SIG-M5 treated with dmso at 0.1 percent for 504 hours (cell line): ENCODE measurements around the gene ALDH9A1.
"Not testable (repeated sequence)": the region's sequence is repeated elsewhere in the genome, so short reads cannot be mapped to it uniquely, and the experiment has no call there.

ENCODE experiments used
- DNase-seq: peaks from one replicate; lab custom pipeline; 2025; ENCODE audit not compliant: unreplicated experiment; lab: John Stamatoyannopoulos, UW

Gene ALDH9A1

DNA sequence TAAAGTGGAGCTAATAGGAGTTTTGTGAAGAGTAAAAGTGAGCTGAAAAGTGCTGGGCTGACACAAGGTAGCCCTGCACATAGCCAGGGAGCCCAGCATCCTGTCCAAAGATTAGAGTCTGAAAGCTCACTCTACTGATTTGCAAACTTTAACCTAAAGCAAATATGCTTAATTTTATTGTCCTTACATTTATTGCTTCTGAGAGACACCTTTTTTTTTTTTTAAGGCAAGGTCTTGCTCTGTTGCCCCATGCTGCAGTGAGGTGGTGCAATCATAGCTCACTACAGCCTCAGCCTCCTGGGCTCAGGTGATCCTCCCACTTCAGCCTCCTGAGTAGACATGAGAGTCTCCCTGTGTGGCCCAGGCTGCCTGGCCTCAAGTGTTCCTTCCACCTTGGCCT, 50.8 kb downstream of the ALDH9A1 start:
- DNase-seq, result no peak

DNA sequence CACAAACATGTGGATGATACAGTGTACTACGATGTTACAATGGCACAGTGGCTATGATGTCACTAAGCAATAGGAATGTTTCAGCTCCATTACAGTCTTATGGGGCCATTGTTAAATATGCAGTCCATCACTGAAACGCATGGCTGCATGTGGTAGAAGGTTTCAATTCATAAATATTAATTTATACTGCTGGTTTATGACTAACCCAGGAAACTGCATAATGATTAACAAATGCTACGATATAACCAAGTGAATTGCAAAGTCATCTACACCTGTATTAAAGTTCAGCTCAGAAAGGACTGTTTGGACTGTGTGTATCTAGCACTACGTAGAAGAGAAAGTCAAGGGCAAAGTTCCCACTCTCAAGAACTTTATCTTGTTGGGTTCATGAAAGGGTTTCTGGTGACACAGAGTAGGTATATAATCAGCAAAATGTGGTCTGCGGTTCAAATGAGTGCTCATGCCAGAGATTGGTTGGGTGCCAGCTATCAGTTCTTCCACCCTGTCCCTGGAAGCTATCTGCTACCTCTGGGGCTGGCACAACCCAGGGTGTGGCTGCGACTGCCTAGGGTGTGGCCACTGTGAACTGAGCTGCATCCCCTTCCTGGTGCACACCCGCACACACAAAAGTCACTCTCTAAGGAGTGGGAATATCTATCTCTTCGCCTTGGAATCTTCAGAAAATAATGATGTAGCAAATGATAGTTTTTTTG, 52.6 kb downstream of the ALDH9A1 start:
- peak; percentile 20 for DNase-seq

DNA sequence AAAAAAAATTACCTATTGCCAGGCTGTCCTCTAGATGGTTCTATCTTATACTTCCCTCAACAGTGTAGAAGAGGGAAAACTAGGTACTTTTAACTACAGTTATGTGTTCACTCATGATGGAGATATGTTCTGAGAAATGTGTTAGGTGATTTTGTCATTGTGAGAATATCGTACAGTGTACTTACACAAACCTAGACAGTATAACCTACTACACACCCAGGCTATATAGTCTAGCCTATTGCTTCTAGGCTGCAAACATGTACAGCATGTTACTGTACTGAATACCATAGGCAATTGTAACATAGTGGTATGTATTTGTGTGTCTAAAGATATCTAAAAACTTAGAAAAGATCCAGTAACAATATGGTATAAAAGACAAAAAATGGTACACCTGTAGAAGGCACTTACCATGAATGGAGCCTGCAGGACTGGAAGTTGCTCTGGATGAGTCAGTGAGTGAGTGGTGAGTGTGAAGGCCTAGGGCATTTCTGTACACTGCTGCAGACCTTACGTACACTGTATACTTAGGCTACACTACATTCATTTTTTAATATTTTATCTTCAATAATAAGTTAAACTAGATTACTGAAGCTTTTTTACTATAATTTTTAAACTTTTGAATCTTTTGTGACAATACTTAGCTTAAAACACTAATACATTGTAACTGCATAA, 54.2 kb downstream of the ALDH9A1 start:
- DNase-seq, result no peak

DNA sequence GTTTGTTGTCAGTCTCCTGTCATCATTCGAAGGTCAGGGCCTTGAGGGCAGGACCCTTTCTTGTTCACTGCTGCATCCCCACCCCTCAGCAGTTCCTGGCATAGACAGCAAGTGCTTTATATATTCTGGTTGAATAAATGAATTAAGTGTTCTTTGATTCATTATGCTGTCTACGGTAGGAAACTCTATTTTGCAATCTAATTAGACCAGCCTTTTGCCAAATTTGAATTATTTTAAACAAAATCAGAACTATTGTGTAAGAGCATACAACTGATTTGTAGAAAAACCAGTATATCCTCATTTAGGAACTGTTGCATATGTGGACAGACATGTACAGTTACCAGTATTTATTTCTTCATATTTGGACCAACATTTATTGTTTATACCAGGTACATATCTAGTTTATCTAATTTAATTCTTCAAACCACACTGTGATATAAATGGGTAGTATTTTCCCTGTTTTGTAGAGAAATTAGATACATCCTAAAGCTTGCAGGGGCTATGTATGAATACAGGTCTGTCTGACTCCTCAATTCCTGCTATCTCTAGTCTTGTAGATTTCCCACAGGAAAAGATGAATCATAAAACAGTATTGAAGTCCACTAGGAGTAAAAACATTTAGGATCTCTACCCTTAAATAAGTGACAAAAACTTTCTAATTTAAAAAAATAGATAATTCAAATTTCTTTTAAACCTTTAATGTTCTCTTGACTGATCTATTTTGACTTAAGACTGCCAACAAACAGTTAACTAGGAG, 57.0 kb downstream of the ALDH9A1 start:
- no peak for DNase-seq

DNA sequence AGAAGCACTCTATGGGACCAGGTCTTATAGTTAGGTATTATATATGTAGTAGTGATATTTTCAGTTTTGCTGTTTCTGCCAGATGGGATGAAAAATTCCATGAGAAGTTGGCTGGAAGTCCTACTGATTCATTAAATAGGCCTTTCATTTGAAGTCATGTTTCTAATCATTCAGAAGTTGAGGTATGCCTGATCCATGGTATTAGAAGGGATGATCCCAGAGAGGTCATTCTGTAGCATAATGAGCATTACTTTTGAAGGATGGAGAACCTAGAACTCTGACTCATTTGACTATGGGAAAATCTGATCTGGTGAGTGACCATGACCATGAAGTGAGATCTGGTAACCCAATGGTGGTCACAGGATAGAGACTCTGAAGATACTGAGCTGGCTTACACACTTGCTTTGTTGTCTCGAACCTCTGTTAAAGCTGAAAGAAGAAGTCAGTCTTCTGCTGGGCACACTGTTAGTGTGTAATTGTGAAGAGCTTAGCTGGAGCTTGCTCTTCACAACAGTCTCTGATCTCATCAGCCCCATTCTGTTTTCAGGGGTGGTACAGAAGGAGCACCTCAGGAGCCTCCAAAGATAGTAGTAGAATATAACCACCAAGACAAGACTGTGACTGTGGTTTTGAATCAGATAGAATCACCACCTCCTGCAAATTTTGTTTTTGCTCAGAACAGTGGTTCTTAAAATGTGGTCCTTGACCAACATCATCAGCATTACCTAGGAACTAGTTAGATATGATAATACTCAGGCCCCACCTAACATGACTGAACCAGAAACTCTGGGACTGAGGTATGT, 58.3 kb downstream of the ALDH9A1 start:
- no peak for DNase-seq

DNA sequence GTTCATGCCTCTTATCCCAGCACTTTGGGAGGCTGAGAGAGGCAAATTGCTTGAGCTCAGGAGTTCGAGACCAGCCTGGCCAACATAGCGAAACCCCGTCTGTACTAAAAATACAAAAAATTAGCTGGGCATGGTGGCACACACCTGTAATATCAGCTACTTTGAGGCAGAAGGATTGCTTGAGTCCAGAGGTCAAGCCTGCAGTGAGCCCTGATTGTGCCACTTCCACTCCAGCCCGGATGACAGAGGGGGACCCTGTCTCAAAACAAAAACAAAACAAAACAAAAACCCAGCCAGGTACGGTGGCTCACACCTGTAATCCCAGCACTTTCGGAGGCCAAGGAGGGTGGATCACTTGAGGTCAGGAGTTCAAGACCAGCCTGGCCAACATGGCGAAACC, 60.2 kb downstream of the ALDH9A1 start:
- not testable (repeated sequence) for DNase-seq

DNA sequence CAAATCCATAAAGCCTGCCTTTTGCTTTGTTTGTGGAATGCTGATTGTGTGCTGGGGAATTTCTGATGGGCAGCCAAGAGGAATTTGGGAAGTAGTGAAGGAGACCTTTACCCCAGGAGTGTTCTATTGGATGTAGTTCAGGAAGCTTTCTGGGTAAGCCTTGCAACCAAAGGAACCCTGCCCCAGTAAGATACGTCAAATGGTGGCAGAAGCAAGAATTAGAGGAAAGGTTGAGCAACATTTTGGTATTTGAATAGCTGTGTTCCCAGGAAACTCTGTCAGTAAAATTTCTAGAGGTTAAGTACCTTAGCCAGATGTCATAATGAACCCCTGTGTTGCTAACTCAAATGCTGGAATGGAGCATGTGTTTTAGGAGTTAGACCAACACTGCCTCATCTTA, 60.9 kb downstream of the ALDH9A1 start:
- no peak for DNase-seq

DNA sequence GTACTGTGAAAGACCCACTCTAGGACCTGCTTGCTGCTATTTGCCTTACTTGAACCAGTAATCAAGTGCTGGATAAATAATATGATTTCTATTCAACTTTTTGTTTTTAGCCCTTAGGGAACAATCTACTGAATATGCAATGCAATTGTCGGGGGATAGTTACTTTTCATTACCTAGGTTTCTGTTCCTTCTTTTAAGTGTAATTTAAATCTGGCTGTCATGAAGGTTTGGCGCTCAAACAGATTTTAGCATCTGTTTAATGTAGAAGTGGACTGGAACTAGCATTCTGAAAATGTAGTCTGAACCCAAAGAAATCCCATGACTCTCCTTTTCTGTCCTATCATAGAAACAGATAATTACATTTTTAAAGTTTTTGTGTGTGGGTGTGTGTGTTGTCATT, 62.5 kb downstream of the ALDH9A1 start:
- DNase-seq, result no peak

DNA sequence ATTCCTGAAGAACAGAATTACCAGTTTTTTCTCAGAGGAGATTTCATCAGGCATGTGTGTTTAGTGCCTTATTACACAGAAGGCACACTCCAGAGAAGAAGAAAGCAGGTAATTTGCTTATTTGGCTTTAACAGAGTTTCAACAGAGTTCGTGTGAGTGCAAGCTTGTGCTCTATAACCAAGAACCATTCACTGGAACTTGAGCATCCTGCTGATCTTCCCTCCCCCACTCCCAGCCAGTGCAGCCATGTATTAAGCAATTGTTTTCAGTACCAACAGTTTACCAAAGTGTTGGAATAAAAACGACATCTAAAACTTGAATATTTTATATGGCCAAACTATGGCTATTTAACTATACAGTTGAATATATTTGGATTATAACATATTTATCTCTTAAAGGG, 63.0 kb downstream of the ALDH9A1 start:
- DNase-seq, result no peak

DNA sequence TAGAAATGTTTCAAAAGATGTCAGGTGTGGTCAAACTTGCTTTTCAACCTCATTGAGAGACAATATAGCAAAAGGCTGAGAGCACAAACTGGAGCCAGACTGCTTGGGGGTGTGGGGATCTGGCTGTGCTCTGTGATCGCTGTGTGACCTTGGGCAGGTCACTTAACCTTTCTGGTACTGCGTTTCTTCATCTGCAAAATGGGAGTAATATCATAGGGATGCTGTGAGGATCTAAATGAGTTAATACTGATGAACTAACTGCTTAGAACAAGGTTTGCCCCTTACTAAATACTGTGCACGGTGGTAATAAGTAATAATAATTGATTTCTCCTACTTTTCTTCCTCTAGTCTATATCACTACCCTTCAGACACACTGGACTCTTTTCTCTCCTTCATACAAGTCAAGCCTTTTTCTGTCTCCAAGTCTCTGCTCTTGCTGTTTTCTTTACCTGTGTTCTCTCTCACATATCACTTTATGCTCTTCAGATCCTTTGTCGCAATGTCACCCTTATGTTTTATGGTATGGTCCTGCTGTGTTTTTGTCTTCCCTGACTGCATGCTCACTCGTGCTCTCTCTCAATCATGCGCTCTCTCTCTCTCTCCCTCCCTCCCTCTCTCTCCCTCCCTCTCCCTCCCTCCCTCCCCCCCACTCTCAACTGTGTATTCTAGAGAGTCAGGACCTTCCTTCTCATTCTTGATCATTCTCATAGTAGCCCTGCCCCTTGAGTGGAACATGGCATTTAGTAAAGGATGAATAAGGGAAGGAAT, 64.0 kb downstream of the ALDH9A1 start:
- DNase-seq, result no peak

DNA sequence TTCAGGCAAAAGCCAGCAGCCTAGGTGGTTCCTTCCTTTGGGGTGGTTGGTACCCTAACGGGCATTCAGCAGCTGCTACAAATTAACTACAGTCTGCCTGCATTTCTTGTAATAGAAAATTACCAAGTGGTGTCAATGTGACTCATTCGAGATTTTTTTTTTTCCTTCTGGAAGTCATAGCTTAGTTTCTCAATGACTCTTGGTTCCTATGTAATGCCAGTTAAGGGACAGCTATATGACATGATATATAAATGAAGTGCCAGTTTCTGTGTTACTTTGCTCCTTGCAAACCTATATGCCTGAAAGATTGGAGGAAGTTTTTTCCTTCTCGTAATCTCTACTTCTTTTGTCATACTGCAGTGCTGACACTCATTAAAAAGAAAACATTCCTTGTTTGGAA, 64.7 kb downstream of the ALDH9A1 start:
- DNase-seq, result peak; percentile 27

DNA sequence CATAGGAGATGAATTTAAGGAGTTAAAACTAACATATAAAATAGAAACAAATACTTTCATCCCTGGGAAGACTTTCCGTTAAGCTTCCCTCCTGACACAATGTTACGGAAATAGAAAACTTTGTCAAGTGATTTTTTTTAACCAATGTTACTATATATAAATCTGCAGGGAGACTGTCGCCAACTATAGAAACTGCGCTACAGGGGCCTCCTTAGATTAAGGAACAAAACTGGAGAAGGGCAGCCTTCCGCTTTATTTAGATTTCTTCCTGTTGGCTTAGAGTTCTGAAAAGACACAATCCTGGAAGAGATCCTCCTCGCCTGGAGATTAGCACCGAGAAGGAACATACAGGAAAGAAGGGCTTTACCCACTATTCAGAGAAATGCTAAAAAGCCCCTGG, 65.9 kb downstream of the ALDH9A1 start:
- DNase-seq, result peak; percentile 59

DNA sequence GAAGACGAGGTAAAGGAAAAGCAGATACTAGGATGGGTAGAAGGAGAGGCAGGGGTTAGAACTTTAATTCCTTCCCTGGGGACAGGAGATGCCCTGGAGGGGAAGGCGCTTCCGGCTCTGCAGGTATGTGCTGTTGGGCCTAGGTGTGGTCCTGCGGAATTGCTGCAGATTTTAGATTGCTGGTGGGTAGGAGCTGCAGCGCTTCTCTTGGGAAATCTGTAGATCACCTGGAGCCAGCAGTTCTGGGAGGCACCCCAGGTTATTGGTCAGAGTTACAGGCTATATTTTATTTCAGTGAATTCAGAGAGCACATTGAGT, 66.3 kb downstream of the ALDH9A1 start:
- DNase-seq, result no peak

DNA sequence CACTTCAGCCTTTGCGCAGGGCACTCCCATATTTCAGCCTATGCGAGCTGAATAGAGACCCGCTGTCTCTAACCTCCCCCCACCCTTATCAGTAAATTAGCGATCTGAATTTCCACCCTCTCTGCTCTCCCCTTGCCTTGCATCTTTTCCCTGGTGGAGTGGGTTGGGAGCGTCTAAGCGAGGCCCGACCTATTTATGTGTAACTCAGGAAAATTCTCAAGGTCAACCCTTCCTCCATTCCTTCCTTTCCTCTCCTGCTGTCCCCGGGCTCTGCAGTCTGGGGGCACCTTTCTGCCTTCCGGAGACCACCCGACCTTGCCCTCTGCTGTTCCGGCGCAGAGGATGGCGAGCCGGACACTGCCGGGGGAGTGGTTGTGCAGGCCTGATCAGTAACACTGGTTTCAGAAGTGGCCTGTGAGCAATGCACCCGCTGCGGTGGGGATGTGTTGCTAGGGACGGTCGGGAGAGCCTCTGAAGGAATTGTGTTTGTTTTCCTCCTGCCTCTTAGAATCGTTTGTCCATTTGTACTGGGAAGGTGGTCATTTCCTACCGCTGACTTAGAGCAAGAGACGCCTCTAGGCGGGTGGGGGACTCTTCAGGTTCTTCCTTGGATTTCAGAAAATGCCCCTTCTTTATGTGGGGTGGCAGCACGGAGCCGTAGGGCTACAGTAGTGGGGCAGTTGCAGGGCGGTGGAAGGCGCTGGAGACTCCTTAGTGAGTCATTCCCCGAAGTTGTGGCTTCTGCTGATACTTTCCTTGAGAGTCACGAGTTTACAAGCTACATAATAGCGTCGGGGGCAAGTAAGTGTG, 66.8 kb downstream of the ALDH9A1 start:
- DNase-seq, result peak; percentile 92

DNA sequence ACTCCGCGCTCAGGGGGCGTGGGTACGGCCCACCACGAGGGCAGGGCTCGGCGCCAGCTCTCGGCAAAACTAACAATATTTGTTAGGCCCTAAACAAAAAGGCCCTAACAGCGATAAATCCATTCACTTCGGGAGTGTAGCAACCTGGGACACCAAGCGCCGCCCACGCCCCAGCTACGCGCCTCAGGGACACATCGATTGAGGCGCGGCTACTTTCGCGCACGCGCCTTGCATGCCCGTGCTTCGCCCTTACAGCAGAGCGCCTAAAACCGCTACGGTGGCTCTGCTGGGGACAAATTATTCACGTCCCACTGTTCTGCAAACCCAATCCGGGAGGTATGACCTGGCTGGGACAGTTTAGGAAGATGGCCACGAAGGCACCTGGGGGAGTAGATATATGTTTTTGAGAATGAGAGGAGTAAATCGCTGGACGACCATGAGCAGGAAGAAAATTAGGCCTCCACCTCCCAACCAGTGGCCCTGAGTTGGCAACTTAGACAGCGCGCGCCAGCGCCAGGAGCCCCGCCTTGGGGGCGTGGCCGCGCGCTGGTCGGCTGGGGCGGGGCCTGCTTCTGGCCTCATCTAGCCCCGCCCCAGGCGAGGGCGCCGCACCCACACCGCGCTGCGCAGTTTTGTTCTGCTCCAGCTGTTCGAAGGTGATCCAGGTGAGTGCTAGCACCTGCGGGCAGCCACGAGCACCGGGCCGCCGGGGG, 67.6 kb downstream of the ALDH9A1 start, which contains the start of gene MGST3:
MGST3 (plus strand) TSS at position 606 of the 713 bp plus-strand sequence. CDS start 18,614 bp downstream, outside the sequence.
- peak; percentile 94 for DNase-seq

DNA sequence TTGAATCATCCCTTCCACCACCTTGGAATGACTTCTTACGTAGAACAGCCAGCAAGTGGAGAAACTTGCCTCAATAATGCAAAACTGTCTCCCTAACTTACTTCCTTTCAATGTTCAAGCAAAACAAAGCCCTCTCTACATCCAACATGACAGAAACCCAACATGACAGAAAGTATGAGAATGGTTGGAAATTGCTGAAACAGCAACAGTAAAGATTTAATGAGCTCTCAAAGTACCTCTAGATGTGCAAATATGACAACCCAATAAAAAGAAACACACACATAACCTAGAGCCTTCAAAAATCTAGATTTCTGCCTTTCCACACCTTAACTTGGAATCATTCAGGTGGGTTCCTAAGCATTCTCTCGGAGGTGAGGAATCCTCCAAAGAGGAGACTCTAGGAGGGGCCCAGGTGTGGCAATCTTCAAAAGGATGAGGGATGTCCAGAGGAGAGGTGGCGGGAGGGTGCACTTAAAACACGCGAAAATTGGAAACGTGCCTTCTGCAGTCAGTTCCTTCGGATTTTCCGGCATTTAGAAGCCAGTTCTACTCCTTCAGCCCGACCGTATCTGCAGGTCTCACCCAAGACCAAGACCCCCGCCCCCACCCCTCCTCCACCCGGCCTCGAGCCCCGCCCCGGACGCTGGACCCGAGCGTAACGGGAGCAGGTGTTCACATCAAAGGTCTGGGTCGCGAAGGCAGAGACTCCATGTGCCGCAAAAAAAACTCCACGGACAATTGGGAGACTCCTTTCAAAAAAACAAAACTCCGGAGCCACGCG, 68.3 kb downstream of the ALDH9A1 start:
- DNase-seq, result no peak

DNA sequence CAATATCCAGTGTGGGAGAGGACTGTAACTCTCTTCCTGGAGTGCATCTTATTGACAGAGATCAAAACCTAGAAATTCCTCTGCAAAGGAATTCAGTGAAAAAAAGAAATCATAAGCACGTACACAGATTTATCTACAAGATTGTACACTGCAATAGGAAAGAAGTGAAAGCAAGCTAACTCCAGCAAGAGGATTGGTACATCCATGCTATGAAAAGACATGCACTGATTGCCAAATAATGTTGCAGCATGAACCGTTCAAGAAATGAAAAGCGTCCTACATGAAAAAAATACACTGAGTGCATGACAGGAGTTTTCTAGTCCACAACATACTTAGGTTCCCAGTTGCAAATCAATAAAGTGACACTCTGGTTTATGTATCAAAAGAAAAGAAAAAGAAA, 69.2 kb downstream of the ALDH9A1 start:
- DNase-seq, result peak; percentile 53

DNA sequence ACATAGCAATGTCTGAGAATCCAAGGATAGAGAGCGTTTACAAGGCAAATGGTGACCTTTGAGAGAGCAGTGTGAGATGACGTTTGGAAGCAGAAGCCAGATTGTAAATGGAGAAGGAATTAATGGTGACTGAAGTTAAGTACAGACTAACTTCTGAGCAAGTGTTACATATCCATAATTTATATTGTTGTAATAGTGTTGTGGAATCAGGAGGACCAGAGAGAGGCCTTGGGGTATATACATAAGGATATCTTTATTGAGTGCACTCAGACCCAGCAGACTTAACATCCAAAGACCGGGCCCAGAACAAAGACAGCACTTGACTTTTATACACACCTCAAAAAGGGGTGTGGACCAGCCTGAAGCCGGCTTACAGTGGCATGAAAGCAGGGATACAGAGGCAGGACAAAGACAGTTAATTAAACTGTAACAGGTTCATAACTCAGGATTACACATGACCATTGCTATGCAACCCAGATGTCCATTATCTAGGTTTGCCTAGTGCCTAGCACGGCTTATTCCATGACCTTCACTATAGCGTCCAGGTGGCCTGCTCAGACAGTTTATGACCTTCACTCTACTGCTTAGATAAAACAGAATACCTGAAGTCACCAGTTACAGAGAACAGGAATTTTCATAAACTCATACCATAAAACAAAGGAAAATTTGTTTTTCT, 70.1 kb downstream of the ALDH9A1 start:
- DNase-seq, result no peak
